Measurements from ENCODE around the gene IL17RA.

Gene IL17RA

GRCh38 chr22:17106161-17106784 is 21.5 kb downstream of the IL17RA start:
- DNase-seq (ENCODE audit: low read depth), result no peak

- DNase-seq (ENCODE audit: low read depth), result no peak
Measured at GRCh38 chr22:17106785-17107546, 22.2 kb downstream of the IL17RA start.

- DNase-seq (ENCODE audit: low read depth), result no peak
Measured at GRCh38 chr22:17107547-17107810, 22.7 kb downstream of the IL17RA start.

- DNase-seq (ENCODE audit: low read depth), result no peak
Measured at GRCh38 chr22:17108256-17109112, 23.7 kb downstream of the IL17RA start.

- DNase-seq (ENCODE audit: low read depth), result no peak
Measured at GRCh38 chr22:17109113-17109865, 24.5 kb downstream of the IL17RA start.

GRCh38 chr22:17109976-17110375 is 25.2 kb downstream of the IL17RA start:
- DNase-seq (ENCODE audit: low read depth), result no peak

GRCh38 chr22:17110791-17111550 is 26.2 kb downstream of the IL17RA start:
- DNase-seq (ENCODE audit: low read depth), result no peak

GRCh38 chr22:17112491-17113042 is 27.8 kb downstream of the IL17RA start:
- DNase-seq (ENCODE audit: low read depth), result no peak

- no peak for DNase-seq (ENCODE audit: low read depth)
Measured at GRCh38 chr22:17113600-17113999, 28.8 kb downstream of the IL17RA start.

GRCh38 chr22:17114173-17114897 is 29.5 kb downstream of the IL17RA start:
- no peak for DNase-seq (ENCODE audit: low read depth)

- DNase-seq (ENCODE audit: low read depth), result no peak
Measured at GRCh38 chr22:17114898-17115235, 30.1 kb downstream of the IL17RA start.

GRCh38 chr22:17115236-17115635 is 30.4 kb downstream of the IL17RA start:
- DNase-seq (ENCODE audit: low read depth), result no peak

- DNase-seq (ENCODE audit: low read depth), result no peak
Measured at GRCh38 chr22:17115945-17116565, 31.3 kb downstream of the IL17RA start.

GRCh38 chr22:17116572-17117330 is 32.0 kb downstream of the IL17RA start:
- no peak for DNase-seq (ENCODE audit: low read depth)

GRCh38 chr22:17117400-17117799 is 32.6 kb downstream of the IL17RA start:
- no peak for DNase-seq (ENCODE audit: low read depth)

GRCh38 chr22:17117890-17118289 is 33.1 kb downstream of the IL17RA start:
- no peak for DNase-seq (ENCODE audit: low read depth)

- no peak for DNase-seq (ENCODE audit: low read depth)
Measured at GRCh38 chr22:17118342-17118741, 33.5 kb downstream of the IL17RA start.

- no peak for DNase-seq (ENCODE audit: low read depth)
Measured at GRCh38 chr22:17119481-17120202, 34.8 kb downstream of the IL17RA start.

GRCh38 chr22:17120281-17120680 is 35.5 kb downstream of the IL17RA start:
- no peak for DNase-seq (ENCODE audit: low read depth)
